SH-SY5Y (cell line): Measurements from ENCODE around the gene WBP2NL.

ENCODE experiments used
- GATA2 ChIP-seq: IDR thresholded peaks from 2 replicates; pipeline ENCODE4 v1.6.1; 2011; ENCODE audit warnings: mild to moderate bottlenecking, low read depth, low read length
- GATA3 ChIP-seq: IDR thresholded peaks from 2 replicates; pipeline ENCODE4 v1.6.1; 2011; ENCODE audit warnings: low read depth, mild to moderate bottlenecking, low read length, moderate library complexity

DNA sequence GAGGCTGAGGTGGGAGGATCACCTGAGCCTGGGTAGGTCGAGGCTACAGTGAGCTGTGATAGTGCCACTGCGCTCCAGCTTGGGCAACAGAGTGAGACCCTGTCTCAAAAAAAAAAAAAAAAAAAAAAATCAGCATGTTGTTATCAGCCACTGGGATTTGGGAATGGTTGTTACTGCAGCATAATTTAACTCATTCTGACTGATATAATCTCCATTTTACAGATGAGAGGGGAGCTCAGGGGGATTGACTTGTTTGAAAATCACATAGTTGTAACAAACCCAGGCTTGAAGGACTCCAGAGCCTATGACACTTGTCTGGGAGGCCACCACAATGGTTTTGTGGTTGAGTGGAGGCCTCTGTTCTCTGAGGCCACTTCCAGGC is 32.4 kb upstream of the WBP2NL start:
- TF ChIP-seq GATA2 (no peak), GATA3 (no peak)
